Measurements from ENCODE around the gene SLC25A51.

The SLC25A51 gene

DNA sequence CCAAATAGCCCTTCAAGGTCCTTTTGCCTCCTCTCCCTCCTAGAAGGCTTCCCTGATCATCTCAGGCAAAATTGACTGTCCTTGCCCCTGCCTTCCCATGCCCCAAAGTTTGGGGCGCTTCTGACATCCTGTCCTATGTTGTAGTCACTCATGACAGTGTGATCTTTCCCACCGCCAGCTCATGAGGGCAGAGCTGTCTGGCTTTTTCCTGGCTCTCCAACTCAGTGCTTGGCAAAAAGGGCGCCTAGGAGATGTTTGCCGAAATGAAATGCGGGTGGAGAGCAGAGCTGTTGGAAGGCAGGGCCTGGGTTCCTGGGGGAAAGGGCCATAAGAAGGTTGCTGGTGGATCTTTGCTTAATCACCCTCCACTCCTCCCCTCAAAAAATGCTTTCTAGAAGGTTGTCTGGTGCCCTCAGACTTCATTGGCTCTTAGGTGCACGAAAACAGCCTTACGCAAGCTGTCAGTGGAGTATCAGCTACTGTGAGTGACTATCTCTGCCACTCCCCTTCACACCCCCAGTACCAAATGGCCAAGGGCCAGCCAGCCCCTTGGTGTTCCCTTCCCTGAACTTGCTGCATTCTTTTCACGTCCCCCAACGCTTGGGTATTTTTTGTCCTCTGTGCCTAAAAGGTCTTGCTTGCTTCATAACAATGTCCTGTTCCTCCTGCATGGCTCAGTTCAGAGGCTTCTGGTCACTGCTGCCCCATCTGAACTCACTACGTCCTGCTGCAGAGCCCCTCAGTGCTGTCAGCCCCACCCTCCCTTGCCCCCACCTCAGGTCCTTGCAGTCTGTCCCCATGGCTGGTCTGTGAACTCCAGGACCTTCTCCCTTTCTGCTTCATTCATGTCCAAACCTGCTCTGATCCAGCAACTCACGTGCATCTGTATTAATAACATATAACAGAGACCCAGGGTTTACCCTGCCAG, 2.6 kb upstream of the SLC25A51 start:
- in situ Hi-C loops (cut with MboI; ENCODE audit: low sequenced_read_pairs) = loop anchor here (25.0 kb wide), 2 partner anchors 419 to 456 kb away; partner anchors contain the start of gene POLR1E

DNA sequence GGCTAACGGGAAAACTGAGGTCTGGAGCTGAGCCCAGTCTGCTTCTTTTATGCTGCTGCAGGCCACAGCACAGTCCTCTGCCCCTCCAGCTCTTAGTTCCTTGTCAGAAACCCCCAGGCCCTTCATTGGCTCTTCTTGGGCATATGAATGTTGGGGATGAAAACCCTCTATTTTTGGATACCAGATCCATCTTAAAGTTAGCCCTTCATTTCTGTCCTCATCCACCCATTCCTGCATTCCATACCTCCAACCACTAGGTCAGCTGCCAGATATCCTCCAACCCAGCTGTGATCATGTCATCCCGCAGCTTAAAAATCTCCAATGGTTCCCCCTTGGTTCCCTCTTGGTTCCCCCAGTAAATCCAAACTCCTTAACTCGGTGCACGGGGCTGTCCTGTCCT, 1.8 kb upstream of the SLC25A51 start:
- in situ Hi-C loops (cut with MboI; ENCODE audit: low sequenced_read_pairs) = loop anchor here (25.0 kb wide), 2 partner anchors 418 to 457 kb away; partner anchors contain the start of gene POLR1E

DNA sequence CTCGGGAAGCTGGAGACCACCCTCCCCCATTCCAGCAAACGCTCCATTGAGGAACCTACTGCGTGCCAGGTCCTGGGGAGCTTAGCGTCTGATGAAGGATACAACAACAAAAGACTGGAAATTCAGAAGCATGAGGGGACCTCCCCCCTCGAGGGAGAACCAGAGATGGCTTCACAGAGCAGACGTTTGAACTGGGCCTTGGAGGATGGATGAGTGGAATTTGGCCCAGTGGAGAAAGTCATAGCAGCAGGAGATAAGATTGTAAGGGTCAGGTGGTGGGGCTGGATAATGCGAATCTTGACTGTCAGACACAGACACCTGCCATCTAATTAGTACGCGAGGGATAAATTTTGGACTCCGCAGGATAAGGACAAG, 1.2 kb upstream of the SLC25A51 start:
- in situ Hi-C loops (cut with MboI; ENCODE audit: low sequenced_read_pairs) = loop anchor here (25.0 kb wide), 2 partner anchors 418 to 457 kb away; partner anchors contain the start of gene POLR1E

DNA sequence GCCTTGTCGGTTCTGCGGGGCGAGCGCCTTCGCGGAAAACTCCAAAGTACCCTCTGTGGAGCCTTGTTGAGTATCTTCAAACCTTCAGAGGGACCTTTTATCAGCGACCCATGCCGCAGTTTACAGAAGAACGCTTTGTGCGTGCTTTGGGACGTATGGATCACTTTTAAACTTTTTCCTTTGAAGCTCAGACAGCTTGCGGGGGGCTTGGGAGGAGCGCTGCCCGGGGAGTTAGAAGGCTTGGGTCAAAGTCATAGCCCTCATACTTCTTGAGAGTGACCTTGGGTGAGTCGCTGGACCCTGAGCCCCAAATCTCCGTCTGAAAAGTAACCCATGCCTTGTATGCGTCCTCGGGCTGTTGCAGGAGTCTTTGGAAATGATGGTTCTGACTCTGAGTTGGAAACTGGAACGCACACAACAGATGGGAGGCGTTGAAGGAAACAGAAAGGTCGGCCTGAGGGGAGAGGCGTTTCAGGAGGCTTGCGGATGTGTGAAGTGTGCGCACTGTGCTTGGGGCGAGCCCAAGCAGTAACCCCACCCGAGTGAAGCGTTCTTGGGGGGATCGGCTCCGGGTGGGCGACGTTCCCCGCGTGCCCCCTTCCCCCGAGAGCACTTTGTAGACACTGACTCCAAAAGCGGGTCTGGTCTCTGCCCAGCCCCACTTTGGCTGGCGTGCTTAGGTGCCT, 661 bp upstream of the SLC25A51 start:
- in situ Hi-C loops (cut with MboI; ENCODE audit: low sequenced_read_pairs) = loop anchor here (25.0 kb wide), 2 partner anchors 417 to 458 kb away; partner anchors contain the start of gene POLR1E

DNA sequence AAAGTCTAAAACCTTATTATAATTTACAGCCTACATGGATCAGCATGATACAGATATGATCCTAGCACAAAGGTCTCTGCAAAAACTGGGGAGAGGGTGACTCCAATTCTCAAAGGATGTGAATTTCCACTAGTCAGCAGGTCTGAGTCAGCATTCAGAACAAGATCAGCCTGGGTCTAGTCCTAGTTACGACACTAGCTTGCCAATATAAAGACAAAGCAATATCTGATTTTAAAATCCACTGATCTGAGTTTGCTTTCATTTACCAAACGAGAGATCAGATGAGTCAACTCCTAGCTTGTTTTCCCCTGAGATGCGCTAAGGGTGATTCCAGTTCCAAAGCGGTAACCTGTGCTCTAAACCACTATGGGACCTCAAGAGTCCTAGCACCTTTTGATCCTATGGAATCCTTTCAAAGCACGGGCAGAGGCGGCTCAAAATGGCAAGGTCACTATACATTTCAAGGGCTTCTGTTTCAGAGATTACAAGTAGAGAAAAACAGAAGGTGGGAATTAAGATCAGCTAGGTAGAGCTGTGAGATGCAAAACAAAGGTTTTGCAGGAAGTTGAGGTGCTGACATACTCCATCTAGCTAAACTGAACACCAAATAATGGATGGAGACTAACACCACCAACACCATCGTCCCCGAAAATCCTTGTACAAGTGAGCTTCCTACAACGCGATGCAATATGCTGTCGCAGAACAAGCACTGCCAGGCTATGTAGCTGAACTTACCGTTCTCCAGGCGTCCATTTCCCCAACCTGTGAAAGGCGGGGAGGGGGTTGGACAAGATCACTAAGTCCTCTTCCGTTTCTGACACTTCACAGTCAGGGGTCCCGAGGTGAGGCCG, 906 bp downstream of the SLC25A51 start:
- in situ Hi-C loops (cut with MboI; ENCODE audit: low sequenced_read_pairs) = loop anchor here (25.0 kb wide), 2 partner anchors 416 to 459 kb away; partner anchors contain the start of gene POLR1E

DNA sequence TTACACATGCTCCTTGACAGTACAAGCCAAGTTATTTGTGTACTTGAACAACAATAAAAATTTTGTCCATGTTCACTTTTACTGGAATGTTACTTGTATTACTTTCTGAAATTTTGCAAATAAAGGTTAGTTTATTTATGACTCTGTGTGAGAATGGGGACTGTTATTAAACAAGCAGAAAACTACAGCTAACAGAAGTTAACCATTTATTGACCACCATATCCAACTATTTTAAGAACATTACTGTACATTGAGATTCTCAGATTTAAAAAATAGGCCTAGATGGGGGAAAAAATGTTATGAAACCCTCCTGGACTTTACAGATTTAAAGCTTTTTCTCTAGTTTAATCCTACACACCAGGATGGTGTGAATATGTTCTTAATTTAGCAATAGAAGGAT, 1.8 kb downstream of the SLC25A51 start:
- in situ Hi-C loops (cut with MboI; ENCODE audit: low sequenced_read_pairs) = loop anchor here (25.0 kb wide), 2 partner anchors 415 to 460 kb away; partner anchors contain the start of gene POLR1E

DNA sequence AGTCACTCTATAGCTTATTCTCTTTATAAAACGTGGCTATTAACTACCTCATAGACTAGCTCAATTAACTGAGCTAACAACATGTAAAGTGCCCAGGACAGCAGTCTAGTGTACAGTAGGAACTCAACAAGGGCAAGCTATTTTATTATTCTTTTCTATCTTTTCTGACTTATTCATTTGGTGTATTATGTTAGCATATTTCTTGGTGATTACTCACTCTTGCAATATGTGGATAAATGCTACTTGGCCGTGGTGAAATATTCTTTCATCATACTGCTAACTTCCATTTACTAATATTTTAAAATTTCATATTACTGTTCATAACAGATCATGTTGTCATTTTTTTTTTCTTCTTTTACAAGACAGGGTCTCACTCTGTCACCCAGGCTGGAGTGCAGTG, 4.9 kb downstream of the SLC25A51 start:
- in situ Hi-C loops (cut with MboI; ENCODE audit: low sequenced_read_pairs) = loop anchor here (25.0 kb wide), 1 partner anchor 312 kb away; the partner anchor contains the start of genes FBXO10 and TOMM5

DNA sequence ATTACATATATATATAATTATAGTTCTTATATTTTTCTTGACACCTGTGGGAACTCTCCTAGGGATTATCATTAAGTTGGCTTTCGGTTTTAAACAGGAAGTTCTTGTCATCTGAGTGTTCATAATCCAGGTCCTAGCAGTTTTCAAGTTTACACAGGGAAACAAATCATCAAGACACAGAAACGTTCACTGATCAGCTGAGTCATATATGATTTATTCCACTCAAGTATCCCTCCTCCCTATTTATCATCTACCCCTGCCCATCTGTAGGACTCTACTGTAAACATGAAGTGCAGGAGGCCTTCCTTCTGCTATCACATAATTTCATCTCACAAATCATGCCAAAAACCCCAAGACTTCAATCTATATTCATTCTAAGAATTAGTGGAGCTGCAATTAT, 6.3 kb downstream of the SLC25A51 start:
- in situ Hi-C loops (cut with MboI; ENCODE audit: low sequenced_read_pairs) = loop anchor here (25.0 kb wide), 1 partner anchor 310 kb away; the partner anchor contains the start of genes FBXO10 and TOMM5

DNA sequence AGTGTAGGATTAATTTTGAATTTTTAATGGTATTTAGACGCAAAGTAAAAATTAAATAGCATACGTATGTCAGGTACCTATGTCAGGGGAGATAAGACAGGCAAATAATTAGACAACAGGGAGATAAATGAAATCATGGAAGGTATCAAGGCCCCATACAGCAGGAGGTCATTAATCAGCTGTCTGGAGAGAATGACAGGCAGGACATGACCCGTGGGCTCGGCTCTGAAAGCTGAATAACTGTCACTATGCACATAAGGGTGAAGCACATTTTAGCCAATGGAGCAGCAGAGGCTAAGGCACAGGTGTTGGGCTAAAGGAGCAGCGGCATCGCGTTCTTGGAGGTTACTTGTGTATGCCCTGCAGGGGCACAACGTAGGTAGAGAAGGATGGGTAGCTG, 11.9 kb downstream of the SLC25A51 start:
- in situ Hi-C loops (cut with MboI; ENCODE audit: low sequenced_read_pairs) = loop anchor here (25.0 kb wide), 1 partner anchor 305 kb away; the partner anchor contains the start of genes FBXO10 and TOMM5

DNA sequence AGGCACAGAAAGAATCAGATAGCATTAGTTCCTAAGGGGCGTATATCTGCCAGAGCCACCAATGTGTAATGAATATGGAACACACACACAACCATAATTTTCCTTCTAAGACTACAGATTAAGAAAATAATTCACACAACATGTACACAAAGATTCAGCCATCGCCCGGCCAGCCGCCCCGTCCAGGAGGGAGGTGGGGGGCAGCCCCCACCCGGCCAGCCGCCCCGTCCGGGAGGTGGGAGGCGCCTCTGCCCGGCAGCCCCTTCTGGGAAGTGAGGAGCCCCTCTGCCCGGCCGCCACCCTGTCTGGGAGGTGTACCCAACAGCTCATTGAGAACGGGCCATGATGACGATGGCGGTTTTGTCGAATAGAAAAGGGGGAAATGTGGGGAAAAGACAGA, 12.9 kb downstream of the SLC25A51 start:
- in situ Hi-C loops (cut with MboI; ENCODE audit: low sequenced_read_pairs) = loop anchor here (25.0 kb wide), 1 partner anchor 304 kb away; the partner anchor contains the start of genes FBXO10 and TOMM5

DNA sequence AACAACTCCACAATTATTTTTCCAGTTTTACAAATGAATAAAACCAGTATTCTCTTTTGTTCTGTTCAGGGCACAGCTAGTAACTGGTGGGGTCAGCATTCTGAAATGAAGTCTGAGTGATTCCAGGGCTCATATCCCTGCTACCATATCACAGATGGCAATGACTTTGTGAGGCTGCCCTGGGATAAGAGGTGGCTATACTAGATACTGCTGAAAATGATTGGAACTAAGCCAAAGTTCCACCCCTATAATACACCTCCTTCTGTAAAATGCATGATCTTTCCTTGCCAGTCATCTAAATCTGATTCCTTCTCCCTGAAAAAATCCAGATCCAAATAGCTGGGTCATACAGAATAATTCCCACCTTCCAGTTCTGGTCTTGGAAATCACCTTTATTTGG, 14.4 kb downstream of the SLC25A51 start:
- in situ Hi-C loops (cut with MboI; ENCODE audit: low sequenced_read_pairs) = loop anchor here (25.0 kb wide), 1 partner anchor 302 kb away; the partner anchor contains the start of genes FBXO10 and TOMM5

DNA sequence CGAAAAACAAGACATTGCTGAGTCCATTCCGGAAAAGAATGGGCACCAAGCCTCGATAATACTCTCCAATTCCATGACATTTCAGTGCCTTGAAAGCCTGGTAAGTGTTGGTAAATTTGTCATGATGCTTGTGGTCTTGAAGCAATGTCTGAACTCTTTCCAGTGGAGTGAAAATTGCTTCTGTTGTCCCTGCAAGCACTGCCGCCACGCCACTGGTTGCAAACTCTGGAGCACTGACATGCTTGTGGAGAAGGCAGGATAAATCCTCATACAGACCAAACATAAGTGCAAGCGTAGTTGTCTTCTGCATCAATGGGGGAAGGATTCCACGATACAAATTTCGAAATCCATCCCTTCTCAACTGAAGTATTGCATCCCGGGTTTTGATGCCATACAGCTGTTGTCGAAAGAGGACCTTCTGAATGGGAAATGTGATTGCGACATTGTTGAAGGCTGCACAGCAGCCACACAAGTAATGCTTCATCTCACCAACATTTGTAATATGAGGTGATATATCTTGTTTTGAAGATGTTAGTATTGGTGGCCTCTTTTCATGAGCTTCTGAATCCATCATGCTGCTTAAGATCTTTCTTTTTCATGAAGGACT, 15.8 kb downstream of the SLC25A51 start:
- in situ Hi-C loops (cut with MboI; ENCODE audit: low sequenced_read_pairs) = loop anchor here (25.0 kb wide), 1 partner anchor 301 kb away; the partner anchor contains the start of genes FBXO10 and TOMM5

DNA sequence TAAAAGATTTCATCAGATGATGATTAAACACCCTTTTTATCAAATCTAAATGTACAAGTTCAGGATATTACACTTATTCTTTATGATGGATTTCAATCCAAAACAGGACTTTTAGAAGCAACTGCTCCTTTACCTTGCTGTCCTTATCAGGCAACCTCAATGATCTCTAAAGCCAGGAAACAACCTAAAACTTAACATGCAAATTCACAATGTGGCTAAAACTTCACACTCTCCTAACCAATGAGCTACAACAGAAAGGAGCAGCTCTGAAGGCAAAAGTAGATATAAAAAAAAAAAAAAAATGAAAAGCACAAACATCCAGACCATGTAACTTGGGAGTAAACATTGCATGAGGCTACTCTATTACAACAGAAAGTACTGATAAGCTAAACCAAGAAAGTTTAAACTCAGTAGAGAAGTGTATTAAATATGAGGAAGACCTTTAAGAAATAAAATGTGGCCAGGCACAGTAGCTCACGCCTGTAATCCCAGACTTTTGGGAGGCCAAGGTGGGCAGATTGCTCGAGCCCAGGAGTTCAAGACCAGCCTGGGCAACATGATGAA, 22.9 kb downstream of the SLC25A51 start:
- in situ Hi-C loops (cut with MboI; ENCODE audit: low sequenced_read_pairs) = loop anchor here (25.0 kb wide), 1 partner anchor 294 kb away; the partner anchor contains the start of genes FBXO10 and TOMM5

DNA sequence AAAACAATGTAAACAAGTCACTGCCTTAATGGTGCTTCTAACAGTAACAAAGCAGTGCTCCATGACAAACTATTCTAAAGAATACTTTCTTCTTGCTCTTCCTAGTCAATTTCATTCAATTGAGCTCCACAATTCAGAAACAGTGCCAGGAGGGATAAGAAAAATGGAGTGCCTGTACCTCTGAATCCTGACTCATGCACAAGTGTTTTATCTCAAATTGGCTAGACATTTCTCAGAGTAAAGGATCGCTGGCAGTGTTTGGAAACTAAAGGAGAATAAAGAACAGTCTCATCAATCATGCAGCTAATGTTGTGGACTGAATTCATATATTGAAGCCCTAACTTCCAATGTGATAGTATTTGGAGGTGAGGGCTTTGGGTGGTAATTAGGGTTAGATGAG, 27.6 kb downstream of the SLC25A51 start:
- in situ Hi-C loops (cut with MboI; ENCODE audit: low sequenced_read_pairs) = loop anchor here (25.0 kb wide), 1 partner anchor 289 kb away; the partner anchor contains the start of genes FBXO10 and TOMM5

DNA sequence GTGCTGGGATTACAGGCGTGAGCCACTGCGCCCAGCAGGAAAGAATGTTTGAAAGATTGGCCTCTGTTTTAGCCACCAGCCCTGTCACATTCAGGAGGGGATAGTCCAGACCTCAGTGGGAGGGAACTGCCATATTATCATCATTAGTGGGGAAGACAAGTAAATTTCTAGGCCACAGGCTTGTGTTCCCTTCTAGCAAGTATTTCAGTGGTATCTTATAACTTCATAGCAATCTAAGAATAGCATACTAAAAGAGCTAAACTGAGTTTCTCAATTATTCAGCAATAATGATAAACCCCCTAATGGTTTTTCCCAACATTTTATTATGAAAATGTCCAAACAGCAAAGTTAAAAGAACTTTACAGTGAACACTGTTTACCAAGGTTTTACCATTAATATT, 30.0 kb downstream of the SLC25A51 start:
- in situ Hi-C loops (cut with MboI; ENCODE audit: low sequenced_read_pairs) = no loop called here

DNA sequence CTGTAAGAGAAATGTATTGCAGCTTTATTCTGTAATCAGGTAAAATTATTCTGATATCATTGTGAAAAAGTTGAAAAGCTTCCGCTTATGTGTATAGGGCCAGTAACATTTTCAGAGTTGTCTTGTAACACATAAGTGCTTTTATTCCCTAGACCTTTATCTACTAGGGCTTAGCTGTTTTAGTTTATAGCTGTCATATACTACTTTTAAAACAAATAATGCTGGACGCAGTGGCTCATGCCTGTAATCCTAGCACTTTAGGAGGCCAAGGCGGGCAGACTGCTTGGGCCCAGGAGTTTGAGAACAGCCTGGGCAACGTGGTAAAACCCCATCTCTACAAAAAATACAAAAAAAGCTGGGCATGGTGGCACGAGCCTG, 33.1 kb downstream of the SLC25A51 start:
- in situ Hi-C loops (cut with MboI; ENCODE audit: low sequenced_read_pairs) = no loop called here

DNA sequence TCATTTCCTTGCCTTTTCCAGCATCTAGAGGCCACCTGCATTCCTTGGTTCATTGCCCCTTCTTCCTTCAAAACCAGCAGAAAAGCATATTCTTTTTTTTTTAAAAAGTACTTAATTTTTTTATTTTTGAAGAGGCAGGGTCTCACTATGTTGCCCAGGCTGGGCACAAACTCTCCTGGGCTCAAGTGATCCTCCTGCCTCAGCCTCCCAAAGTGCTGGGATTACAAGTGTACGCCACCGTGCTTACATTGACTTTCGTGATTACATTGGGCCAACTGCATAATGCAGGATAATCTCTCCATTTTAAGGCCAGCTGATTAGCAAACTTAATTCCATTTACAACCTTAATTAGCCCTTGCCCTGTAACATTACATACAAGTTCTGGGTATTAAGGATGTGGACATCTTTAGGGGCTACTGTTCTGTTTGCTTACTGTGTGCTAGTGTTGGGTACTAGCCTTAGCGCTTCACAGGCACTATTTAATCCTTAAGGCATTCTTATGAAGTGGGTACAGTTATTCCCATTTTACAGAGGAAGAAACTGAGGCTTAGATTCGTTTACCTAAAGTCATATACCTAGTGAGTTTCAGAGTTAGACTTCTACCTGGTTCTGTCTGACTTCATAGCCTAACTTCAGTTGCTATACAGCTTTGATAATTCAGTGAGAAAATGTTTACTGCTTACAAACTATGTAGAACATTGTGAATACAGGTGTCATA, 33.7 kb downstream of the SLC25A51 start:
- in situ Hi-C loops (cut with MboI; ENCODE audit: low sequenced_read_pairs) = no loop called here

DNA sequence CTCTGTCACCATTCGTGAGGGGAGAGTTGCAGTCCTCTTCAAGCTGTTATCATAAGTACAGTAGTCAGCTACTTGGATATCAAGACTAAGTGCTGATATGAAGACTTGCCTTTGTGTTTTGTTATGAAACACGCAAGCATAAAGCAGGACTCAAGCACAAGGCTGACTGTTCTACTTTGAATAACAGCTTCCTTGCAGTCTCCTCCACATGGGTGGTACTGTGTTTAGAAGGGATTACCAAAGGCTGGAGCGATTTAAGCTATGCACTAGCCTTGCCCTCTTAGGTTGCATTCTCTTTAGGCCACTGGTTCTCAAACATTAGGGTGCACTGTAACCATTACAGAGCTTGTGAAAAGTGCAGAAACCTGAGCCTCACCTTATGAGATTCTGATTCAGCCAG, 41.4 kb downstream of the SLC25A51 start:
- in situ Hi-C loops (cut with MboI; ENCODE audit: low sequenced_read_pairs) = no loop called here

DNA sequence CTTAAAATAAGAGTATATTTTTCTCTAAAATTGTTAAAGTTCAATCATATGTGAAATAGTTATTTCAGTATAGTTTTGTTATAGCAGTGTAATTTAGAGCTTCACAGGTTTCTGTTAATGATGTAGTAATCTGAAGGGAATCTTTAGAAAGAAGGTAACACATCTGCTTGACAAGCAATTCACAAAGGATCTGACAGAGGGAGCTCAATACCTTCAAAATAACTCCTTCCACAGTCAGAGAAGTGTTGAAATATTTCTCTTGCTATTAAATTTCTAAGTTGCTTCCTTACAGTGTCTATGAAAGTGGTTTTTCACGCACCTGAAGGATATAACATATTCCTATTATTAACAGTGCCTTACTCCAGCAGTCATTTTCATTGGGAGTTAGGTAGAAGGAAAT, 44.9 kb downstream of the SLC25A51 start:
- in situ Hi-C loops (cut with MboI; ENCODE audit: low sequenced_read_pairs) = no loop called here

Data from HL-60/S4 treated with retinoic acid at 250 ng/mL for 4 days and 3 days (cell line).